HEK293 (cell line): ENCODE measurements around the gene CCDC73.

ENCODE experiments used
- CTCF ChIA-PET: fragments of 350-600 bp; formaldehyde crosslinking; extraction: SDS; loops from one replicate; lab custom pipeline; 2021; ENCODE audit warnings: antibody characterized with exemption; lab: Yijun Ruan, JAX
- POLR2A ChIA-PET: fragments of 300-600 bp; formaldehyde crosslinking; extraction: SDS; loops from one replicate; lab custom pipeline; 2020; ENCODE audit warnings: antibody characterized with exemption, inconsistent platforms; lab: Yijun Ruan, JAX
- H3K27ac ChIP-seq: fragments of 200-500 bp; sonication (Bioruptor generic); 2 replicates; pipeline ENCODE4 v1.5.1; 2014; ENCODE audit warnings: low read depth, low read length, control low read depth, inconsistent platforms; ENCODE audit errors: extremely low read depth
- H3K36me3 ChIP-seq, 2 experiments: fragments of 200-500 bp in 1 of 2; sonication (Bioruptor generic) in 1 of 2; 1 replicate in 1 of 2; 2 replicates in 1 of 2; pipeline ENCODE4 v1.5.1; 2014 to 2017; ENCODE audit warnings: inconsistent platforms in 2 of 2, low read length in 2 of 2; ENCODE audit not compliant: control insufficient read depth in 2 of 2, insufficient read depth in 1 of 2
- H3K4me1 ChIP-seq: fragments of 200-500 bp; sonication (Bioruptor generic); 2 replicates; pipeline ENCODE4 v1.5.1; 2014; ENCODE audit warnings: mild to moderate bottlenecking, low read length, inconsistent platforms; ENCODE audit not compliant: control insufficient read depth, insufficient read depth
- H3K4me3 ChIP-seq: 2 replicates; pipeline ENCODE4 v1.5.1; 2011; ENCODE audit warnings: low read depth, mild to moderate bottlenecking, control low read depth, low read length, moderate library complexity
- H3K9me3 ChIP-seq: fragments of 200-500 bp; sonication (Bioruptor generic); 2 replicates; pipeline ENCODE4 v1.5.1; 2014; ENCODE audit warnings: low read depth, low read length, inconsistent platforms; ENCODE audit not compliant: control insufficient read depth, insufficient read depth
- BCL6B ChIP-seq: fragments of 450-650 bp; formaldehyde crosslinking; IDR thresholded peaks from 2 replicates; pipeline ENCODE4 v1.5.1; 2017; ENCODE audit warnings: missing biosample characterization, missing genetic modification characterization
- GLI4 ChIP-seq: fragments of 450-650 bp; formaldehyde crosslinking; IDR thresholded peaks from 2 replicates; pipeline ENCODE4 v1.5.1; 2016; ENCODE audit warnings: missing biosample characterization, missing genetic modification characterization
- HOXD13 ChIP-seq: sonication (generic); formaldehyde crosslinking; IDR thresholded peaks from 2 replicates; pipeline ENCODE4 v1.8.0; 2022; ENCODE audit warnings: missing genetic modification reagents, borderline replicate concordance
- OSR2 ChIP-seq: fragments of 450-650 bp; formaldehyde crosslinking; IDR thresholded peaks from 2 replicates; pipeline ENCODE4 v1.5.1; 2016; ENCODE audit warnings: missing biosample characterization, missing genetic modification characterization
- ZBTB49 ChIP-seq: fragments of 450-650 bp; formaldehyde crosslinking; IDR thresholded peaks from 2 replicates; pipeline ENCODE4 v1.5.1; 2016; ENCODE audit warnings: missing biosample characterization, missing genetic modification characterization, low read depth
- ZNF10 ChIP-seq: fragments of 450-650 bp; formaldehyde crosslinking; IDR thresholded peaks from 2 replicates; pipeline ENCODE4 v1.5.1; 2017; ENCODE audit warnings: missing biosample characterization, missing genetic modification characterization
- ZNF146 ChIP-seq: fragments of 450-650 bp; formaldehyde crosslinking; IDR thresholded peaks from 2 replicates; pipeline ENCODE4 v1.5.1; 2016; ENCODE audit warnings: missing biosample characterization, missing genetic modification characterization
- ZNF155 ChIP-seq: fragments of 450-650 bp; formaldehyde crosslinking; IDR thresholded peaks from 2 replicates; pipeline ENCODE4 v1.5.1; 2016; ENCODE audit warnings: missing biosample characterization, missing genetic modification characterization
- ZNF211 ChIP-seq: fragments of 450-650 bp; formaldehyde crosslinking; IDR thresholded peaks from 2 replicates; pipeline ENCODE4 v1.5.1; 2016; ENCODE audit warnings: low read depth, missing biosample characterization, missing genetic modification characterization
- ZNF280C ChIP-seq: fragments of 450-650 bp; formaldehyde crosslinking; IDR thresholded peaks from 2 replicates; pipeline ENCODE4 v1.5.1; 2016; ENCODE audit warnings: missing biosample characterization, missing genetic modification characterization
- ZNF398 ChIP-seq: fragments of 450-650 bp; formaldehyde crosslinking; IDR thresholded peaks from 2 replicates; pipeline ENCODE4 v1.5.1; 2017; ENCODE audit warnings: missing biosample characterization, missing genetic modification characterization
- ZNF433 ChIP-seq: fragments of 450-650 bp; formaldehyde crosslinking; IDR thresholded peaks from 2 replicates; pipeline ENCODE4 v1.5.1; 2016; ENCODE audit warnings: missing biosample characterization, missing genetic modification characterization, low read depth
- ZNF510 ChIP-seq: fragments of 450-650 bp; formaldehyde crosslinking; IDR thresholded peaks from 2 replicates; pipeline ENCODE4 v1.5.1; 2018; ENCODE audit warnings: mild to moderate bottlenecking, missing genetic modification characterization, missing biosample characterization; ENCODE audit not compliant: insufficient replicate concordance
- ZNF791 ChIP-seq: fragments of 450-650 bp; formaldehyde crosslinking; IDR thresholded peaks from 2 replicates; pipeline ENCODE4 v1.5.1; 2016; ENCODE audit warnings: missing biosample characterization, missing genetic modification characterization
- ZSCAN30 ChIP-seq: fragments of 450-650 bp; IDR thresholded peaks from 2 replicates; pipeline ENCODE4 v1.5.1; 2018; ENCODE audit warnings: missing biosample characterization, mild to moderate bottlenecking, missing genetic modification characterization, moderate library complexity
- TF ChIP-seq, protein P1 (sequence below): fragments of 450-650 bp; formaldehyde crosslinking; optimal IDR thresholded peaks from 2 replicates; pipeline ENCODE3; 2016; ENCODE audit warnings: missing biosample characterization, mild to moderate bottlenecking, missing genetic modification characterization
- TF ChIP-seq, protein P2 (sequence below): fragments of 450-650 bp; formaldehyde crosslinking; IDR thresholded peaks from 2 replicates; pipeline ENCODE4 v1.5.1; 2016; ENCODE audit warnings: missing biosample characterization, missing genetic modification characterization
- TF ChIP-seq, protein P3 (sequence below): fragments of 450-650 bp; formaldehyde crosslinking; IDR thresholded peaks from 2 replicates; pipeline ENCODE4 v1.5.1; 2017; ENCODE audit warnings: missing biosample characterization, missing genetic modification characterization

The CCDC73 gene

GRCh38 chr11:32790916-32791315, 3.5 kb downstream of the CCDC73 start (continued):
- no peak for TF ChIP-seq BCL6B (tag by site-specific recombination)
- no peak for TF ChIP-seq ZBTB49 (tag by site-specific recombination)
- no peak for TF ChIP-seq OSR2 (tag by site-specific recombination)
- TF ChIP-seq, all 188 proteins: peak for 0

- Histone ChIP-seq H3K4me1 (no peaks in the 10 kb centered on the region), H3K27ac (no peak overlapping the region), H3K4me3 (no peak overlapping the region), H3K9me3 (no peaks in the 10 kb centered on the region), H3K36me3 (no peaks in the 10 kb centered on the region)
- ChIA-PET POLR2A (no interaction called here), CTCF (interaction anchor here (1.0 to 1.5 kb wide), 2 partner anchors 11 to 463 kb away, joined by 3 read pairs; no protein-coding TSS in a partner anchor)
- TF ChIP-seq ZNF211 (tag by site-specific recombination) (no peak), ZNF10 (tag by site-specific recombination) (no peak), ZNF146 (no peak), BCL6B (tag by site-specific recombination) (no peak), GLI4 (tag by site-specific recombination) (no peak), ZNF280C (tag by site-specific recombination) (no peak), ZNF155 (tag by site-specific recombination) (no peak), ZNF791 (tag by site-specific recombination) (no peak)
- TF ChIP-seq, protein P1, sequence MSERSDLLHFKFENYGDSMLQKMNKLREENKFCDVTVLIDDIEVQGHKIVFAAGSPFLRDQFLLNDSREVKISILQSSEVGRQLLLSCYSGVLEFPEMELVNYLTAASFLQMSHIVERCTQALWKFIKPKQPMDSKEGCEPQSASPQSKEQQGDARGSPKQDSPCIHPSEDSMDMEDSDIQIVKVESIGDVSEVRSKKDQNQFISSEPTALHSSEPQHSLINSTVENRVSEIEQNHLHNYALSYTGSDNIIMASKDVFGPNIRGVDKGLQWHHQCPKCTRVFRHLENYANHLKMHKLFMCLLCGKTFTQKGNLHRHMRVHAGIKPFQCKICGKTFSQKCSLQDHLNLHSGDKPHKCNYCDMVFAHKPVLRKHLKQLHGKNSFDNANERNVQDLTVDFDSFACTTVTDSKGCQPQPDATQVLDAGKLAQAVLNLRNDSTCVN (tag by site-specific recombination): no peak
These were observed 7.7 kb downstream of the CCDC73 start for GRCh38 chr11:32786811-32787210.

GRCh38 chr11:32785262-32785661, 9.2 kb downstream of the CCDC73 start:
- Histone ChIP-seq H3K9me3 (no peaks in the 10 kb centered on the region), H3K4me1 (no peaks in the 10 kb centered on the region), H3K4me3 (no peak overlapping the region), H3K27ac (no peak overlapping the region), H3K36me3 (no peaks in the 10 kb centered on the region)
- ChIA-PET POLR2A (no interaction called here), CTCF (no interaction called here)
- TF ChIP-seq ZNF510 (tag by site-specific recombination) (no peak), ZNF398 (tag by site-specific recombination) (no peak), ZSCAN30 (no peak), HOXD13 (CRISPR knock-in tag) (no peak), ZNF433 (tag by site-specific recombination) (no peak)
- TF ChIP-seq, protein P2, sequence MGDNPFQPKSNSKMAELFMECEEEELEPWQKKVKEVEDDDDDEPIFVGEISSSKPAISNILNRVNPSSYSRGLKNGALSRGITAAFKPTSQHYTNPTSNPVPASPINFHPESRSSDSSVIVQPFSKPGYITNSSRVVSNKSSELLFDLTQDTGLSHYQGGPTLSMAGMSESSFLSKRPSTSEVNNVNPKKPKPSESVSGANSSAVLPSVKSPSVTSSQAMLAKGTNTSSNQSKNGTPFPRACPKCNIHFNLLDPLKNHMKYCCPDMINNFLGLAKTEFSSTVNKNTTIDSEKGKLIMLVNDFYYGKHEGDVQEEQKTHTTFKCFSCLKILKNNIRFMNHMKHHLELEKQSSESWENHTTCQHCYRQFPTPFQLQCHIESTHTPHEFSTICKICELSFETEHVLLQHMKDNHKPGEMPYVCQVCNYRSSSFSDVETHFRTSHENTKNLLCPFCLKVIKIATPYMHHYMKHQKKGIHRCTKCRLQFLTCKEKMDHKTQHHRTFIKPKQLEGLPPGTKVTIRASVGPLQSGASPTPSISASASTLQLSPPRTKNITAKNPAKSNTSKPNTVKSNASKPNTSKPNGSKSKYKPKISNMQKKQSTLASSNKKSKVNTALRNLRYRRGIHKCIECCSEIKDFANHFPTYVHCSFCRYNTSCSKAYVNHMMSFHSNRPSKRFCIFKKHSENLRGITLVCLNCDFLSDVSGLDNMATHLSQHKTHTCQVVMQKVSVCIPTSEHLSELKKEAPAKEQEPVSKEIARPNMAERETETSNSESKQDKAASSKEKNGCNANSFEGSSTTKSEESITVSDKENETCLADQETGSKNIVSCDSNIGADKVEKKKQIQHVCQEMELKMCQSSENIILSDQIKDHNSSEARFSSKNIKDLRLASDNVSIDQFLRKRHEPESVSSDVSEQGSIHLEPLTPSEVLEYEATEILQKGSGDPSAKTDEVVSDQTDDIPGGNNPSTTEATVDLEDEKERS: no peak
- TF ChIP-seq, protein P3, sequence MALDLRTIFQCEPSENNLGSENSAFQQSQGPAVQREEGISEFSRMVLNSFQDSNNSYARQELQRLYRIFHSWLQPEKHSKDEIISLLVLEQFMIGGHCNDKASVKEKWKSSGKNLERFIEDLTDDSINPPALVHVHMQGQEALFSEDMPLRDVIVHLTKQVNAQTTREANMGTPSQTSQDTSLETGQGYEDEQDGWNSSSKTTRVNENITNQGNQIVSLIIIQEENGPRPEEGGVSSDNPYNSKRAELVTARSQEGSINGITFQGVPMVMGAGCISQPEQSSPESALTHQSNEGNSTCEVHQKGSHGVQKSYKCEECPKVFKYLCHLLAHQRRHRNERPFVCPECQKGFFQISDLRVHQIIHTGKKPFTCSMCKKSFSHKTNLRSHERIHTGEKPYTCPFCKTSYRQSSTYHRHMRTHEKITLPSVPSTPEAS (tag by site-specific recombination): no peak
